ENCODE measurements around the gene BTBD7.

DNA sequence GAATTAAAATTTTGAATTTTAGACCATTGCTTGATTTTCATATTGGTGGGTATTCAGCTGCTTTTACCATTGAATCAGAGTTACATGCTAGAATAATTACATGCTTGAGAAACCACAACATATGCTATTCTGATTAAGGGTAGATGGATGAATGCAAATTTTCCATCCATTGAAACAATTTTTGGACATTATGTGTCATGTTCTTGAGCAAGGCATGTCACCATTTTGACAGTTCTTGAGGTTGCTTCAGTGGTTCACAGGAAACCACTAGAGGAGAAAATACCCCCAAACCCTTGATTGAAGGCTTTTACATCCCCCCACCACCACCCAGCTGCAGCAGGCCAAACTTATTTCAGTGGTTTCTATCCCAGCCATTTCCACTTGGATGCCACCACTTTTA, 112.3 kb downstream of the BTBD7 start:
- TF ChIP-seq TAF1 (IDR thresholded peaks at IDR 0.05; ENCODE audit: low read depth, low read length): no peak
- no peak for TF ChIP-seq POLR2A (IDR thresholded peaks at IDR 0.05; ENCODE audit: low read depth, low read length)

Data from GM12891 (cell line).